HEK293 (cell line): Measurements from ENCODE around the gene SPOCK1.

ENCODE experiments used
- CTCF ChIA-PET: fragments of 350-600 bp; formaldehyde crosslinking; extraction: SDS; loops from one replicate; lab custom pipeline; 2021; ENCODE audit warnings: antibody characterized with exemption; lab: Yijun Ruan, JAX
- POLR2A ChIA-PET: fragments of 300-600 bp; formaldehyde crosslinking; extraction: SDS; loops from one replicate; lab custom pipeline; 2020; ENCODE audit warnings: antibody characterized with exemption, inconsistent platforms; lab: Yijun Ruan, JAX
- H3K27ac ChIP-seq: fragments of 200-500 bp; sonication (Bioruptor generic); 2 replicates; pipeline ENCODE4 v1.5.1; 2014; ENCODE audit warnings: low read depth, low read length, control low read depth, inconsistent platforms; ENCODE audit errors: extremely low read depth
- H3K36me3 ChIP-seq, 2 experiments: fragments of 200-500 bp in 1 of 2; sonication (Bioruptor generic) in 1 of 2; 1 replicate in 1 of 2; 2 replicates in 1 of 2; pipeline ENCODE4 v1.5.1; 2014 to 2017; ENCODE audit warnings: inconsistent platforms in 2 of 2, low read length in 2 of 2; ENCODE audit not compliant: control insufficient read depth in 2 of 2, insufficient read depth in 1 of 2
- H3K4me1 ChIP-seq: fragments of 200-500 bp; sonication (Bioruptor generic); 2 replicates; pipeline ENCODE4 v1.5.1; 2014; ENCODE audit warnings: mild to moderate bottlenecking, low read length, inconsistent platforms; ENCODE audit not compliant: control insufficient read depth, insufficient read depth
- H3K4me3 ChIP-seq: 2 replicates; pipeline ENCODE4 v1.5.1; 2011; ENCODE audit warnings: low read depth, mild to moderate bottlenecking, control low read depth, low read length, moderate library complexity
- H3K9me3 ChIP-seq: fragments of 200-500 bp; sonication (Bioruptor generic); 2 replicates; pipeline ENCODE4 v1.5.1; 2014; ENCODE audit warnings: low read depth, low read length, inconsistent platforms; ENCODE audit not compliant: control insufficient read depth, insufficient read depth
- ATF2 ChIP-seq: fragments of 450-650 bp; formaldehyde crosslinking; IDR thresholded peaks from 2 replicates; pipeline ENCODE4 v1.5.1; 2016; ENCODE audit warnings: missing biosample characterization, missing genetic modification characterization, low read depth
- HIC1 ChIP-seq: fragments of 450-650 bp; formaldehyde crosslinking; IDR thresholded peaks from 2 replicates; pipeline ENCODE4 v1.5.1; 2016; ENCODE audit warnings: missing biosample characterization, missing genetic modification characterization
- HOXD13 ChIP-seq: sonication (generic); formaldehyde crosslinking; IDR thresholded peaks from 2 replicates; pipeline ENCODE4 v1.8.0; 2022; ENCODE audit warnings: missing genetic modification reagents, borderline replicate concordance
- PRDM10 ChIP-seq: fragments of 450-650 bp; formaldehyde crosslinking; IDR thresholded peaks from 2 replicates; pipeline ENCODE4 v1.5.1; 2016; ENCODE audit warnings: missing biosample characterization, missing genetic modification characterization
- TRIM28 ChIP-seq: IDR thresholded peaks from 2 replicates; pipeline ENCODE4 v1.6.1; 2011; ENCODE audit warnings: low read length, control low read depth, borderline replicate concordance
- ZBTB21 ChIP-seq: fragments of 450-650 bp; formaldehyde crosslinking; IDR thresholded peaks from 2 replicates; pipeline ENCODE4 v1.5.1; 2017; ENCODE audit warnings: missing biosample characterization, missing genetic modification characterization
- ZBTB49 ChIP-seq: fragments of 450-650 bp; formaldehyde crosslinking; IDR thresholded peaks from 2 replicates; pipeline ENCODE4 v1.5.1; 2016; ENCODE audit warnings: missing biosample characterization, missing genetic modification characterization, low read depth
- ZEB2 ChIP-seq: fragments of 450-650 bp; formaldehyde crosslinking; IDR thresholded peaks from 2 replicates; pipeline ENCODE4 v1.5.1; 2016; ENCODE audit warnings: missing biosample characterization, missing genetic modification characterization
- ZNF24 ChIP-seq: fragments of 450-650 bp; formaldehyde crosslinking; IDR thresholded peaks from 2 replicates; pipeline ENCODE4 v1.5.1; 2016; ENCODE audit warnings: missing biosample characterization, missing genetic modification characterization
- ZNF335 ChIP-seq: fragments of 450-650 bp; formaldehyde crosslinking; conservative IDR thresholded peaks from 2 replicates; pipeline ENCODE4 v1.5.1; 2016; ENCODE audit warnings: missing biosample characterization, missing genetic modification characterization
- ZNF514 ChIP-seq: fragments of 450-650 bp; formaldehyde crosslinking; IDR thresholded peaks from 2 replicates; pipeline ENCODE4 v1.5.1; 2016; ENCODE audit warnings: missing biosample characterization, missing genetic modification characterization
- ZNF560 ChIP-seq: fragments of 450-650 bp; formaldehyde crosslinking; IDR thresholded peaks from 2 replicates; pipeline ENCODE4 v1.5.1; 2017; ENCODE audit warnings: missing biosample characterization, missing genetic modification characterization, borderline replicate concordance
- ZNF561 ChIP-seq: fragments of 450-650 bp; IDR thresholded peaks from 2 replicates; pipeline ENCODE4 v1.5.1; 2018; ENCODE audit warnings: missing biosample characterization, missing genetic modification characterization, borderline replicate concordance
- ZNF629 ChIP-seq: fragments of 450-650 bp; formaldehyde crosslinking; IDR thresholded peaks from 2 replicates; pipeline ENCODE4 v1.5.1; 2017; ENCODE audit warnings: missing biosample characterization, missing genetic modification characterization
- ZNF660 ChIP-seq: fragments of 450-650 bp; IDR thresholded peaks from 2 replicates; pipeline ENCODE4 v1.5.1; 2018; ENCODE audit warnings: missing biosample characterization, mild to moderate bottlenecking, missing genetic modification characterization
- ZNF692 ChIP-seq: fragments of 450-650 bp; formaldehyde crosslinking; IDR thresholded peaks from 2 replicates; pipeline ENCODE4 v1.5.1; 2016; ENCODE audit warnings: missing biosample characterization, missing genetic modification characterization
- ZNF791 ChIP-seq: fragments of 450-650 bp; formaldehyde crosslinking; IDR thresholded peaks from 2 replicates; pipeline ENCODE4 v1.5.1; 2016; ENCODE audit warnings: missing biosample characterization, missing genetic modification characterization
- ZNF843 ChIP-seq: fragments of 450-650 bp; formaldehyde crosslinking; IDR thresholded peaks from 2 replicates; pipeline ENCODE4 v1.5.1; 2016; ENCODE audit warnings: missing biosample characterization, missing genetic modification characterization
- ZSCAN18 ChIP-seq: fragments of 450-650 bp; formaldehyde crosslinking; IDR thresholded peaks from 2 replicates; pipeline ENCODE4 v1.5.1; 2016; ENCODE audit warnings: missing biosample characterization, missing genetic modification characterization

SPOCK1 gene

GRCh38 chr5:137221943-137222342 lies 277.2 kb downstream of the SPOCK1 start:
- no peaks in the 10 kb centered on the region for H3K36me3 ChIP-seq
- CTCF ChIA-PET, result interaction anchor here (0.8 to 0.9 kb wide), 2 partner anchors 99 to 115 kb away, joined by 3 to 4 read pairs; no protein-coding TSS in a partner anchor
- H3K27ac ChIP-seq, result no peak overlapping the region
- TF ChIP-seq ZNF514 (tag by site-specific recombination) (no peak), HIC1 (no peak), ZNF560 (tag by site-specific recombination) (no peak), HOXD13 (CRISPR knock-in tag) (no peak), ZNF843 (no peak)
- POLR2A ChIA-PET, result no interaction called here
- H3K4me1 ChIP-seq, result no peaks in the 10 kb centered on the region
- H3K9me3 ChIP-seq, result no peaks in the 10 kb centered on the region
- no peak overlapping the region for H3K4me3 ChIP-seq

GRCh38 chr5:137220523-137220927 lies 278.6 kb downstream of the SPOCK1 start:
- Histone ChIP-seq H3K9me3 (no peaks in the 10 kb centered on the region), H3K36me3 (no peaks in the 10 kb centered on the region), H3K27ac (no peak overlapping the region), H3K4me1 (no peaks in the 10 kb centered on the region), H3K4me3 (no peak overlapping the region)
- ChIA-PET CTCF (no interaction called here), POLR2A (no interaction called here)
- peak; percentile 89 for TF ChIP-seq ZNF629 (tag by site-specific recombination)
- no peak for TF ChIP-seq ATF2 (tag by site-specific recombination)
- peak; percentile 77 for TF ChIP-seq ZBTB21 (tag by site-specific recombination)
- peak; percentile 61; the same call in 1 of the 2 replicates for TF ChIP-seq ZNF24 (tag by site-specific recombination)
- no peak for TF ChIP-seq ZBTB49 (tag by site-specific recombination)
- TF ChIP-seq TRIM28, result peak; percentile 41; the same call in 1 of the 2 replicates
- TF ChIP-seq ZSCAN18 (tag by site-specific recombination), result no peak
- no peak for TF ChIP-seq ZNF335 (tag by site-specific recombination)
- TF ChIP-seq ZNF561 (tag by site-specific recombination), result no peak
- TF ChIP-seq ZNF660 (tag by site-specific recombination), result peak; percentile 93; the same call in 1 of the 2 replicates
- TF ChIP-seq HIC1, result no peak
- 0 out of 2 replicates have a peak, but pooled peaks have one; percentile 61 for TF ChIP-seq ZEB2 (tag by site-specific recombination)
- TF ChIP-seq PRDM10 (tag by site-specific recombination), result peak; percentile 26; the same call in 1 of the 2 replicates
- TF ChIP-seq ZNF791 (tag by site-specific recombination), result no peak
- TF ChIP-seq ZNF692, result 0 out of 2 replicates have a peak, but pooled peaks have one; percentile 37
